ENCODE data around the gene BRINP3.

DNA sequence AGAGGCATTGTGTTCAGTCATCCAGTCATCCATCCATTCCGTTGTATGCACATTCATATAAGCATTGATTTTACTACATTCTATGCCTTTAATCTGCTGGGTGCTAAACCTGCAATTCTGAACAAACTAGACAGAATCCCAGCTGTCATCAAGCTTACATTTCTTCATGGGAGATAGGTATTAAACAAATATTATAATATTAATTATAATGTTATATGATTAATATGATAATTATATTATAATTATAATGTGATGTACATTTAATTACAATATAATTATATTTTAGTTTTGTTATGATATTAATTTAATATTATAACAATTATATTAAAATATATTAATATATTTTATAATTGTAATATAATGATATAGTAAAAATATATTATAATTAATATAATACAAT is 112.4 kb downstream of the BRINP3 start:
- no peak for TF ChIP-seq EP300 (IDR thresholded peaks at IDR 0.05; ENCODE audit: borderline replicate concordance)
- TF ChIP-seq, protein P1, sequence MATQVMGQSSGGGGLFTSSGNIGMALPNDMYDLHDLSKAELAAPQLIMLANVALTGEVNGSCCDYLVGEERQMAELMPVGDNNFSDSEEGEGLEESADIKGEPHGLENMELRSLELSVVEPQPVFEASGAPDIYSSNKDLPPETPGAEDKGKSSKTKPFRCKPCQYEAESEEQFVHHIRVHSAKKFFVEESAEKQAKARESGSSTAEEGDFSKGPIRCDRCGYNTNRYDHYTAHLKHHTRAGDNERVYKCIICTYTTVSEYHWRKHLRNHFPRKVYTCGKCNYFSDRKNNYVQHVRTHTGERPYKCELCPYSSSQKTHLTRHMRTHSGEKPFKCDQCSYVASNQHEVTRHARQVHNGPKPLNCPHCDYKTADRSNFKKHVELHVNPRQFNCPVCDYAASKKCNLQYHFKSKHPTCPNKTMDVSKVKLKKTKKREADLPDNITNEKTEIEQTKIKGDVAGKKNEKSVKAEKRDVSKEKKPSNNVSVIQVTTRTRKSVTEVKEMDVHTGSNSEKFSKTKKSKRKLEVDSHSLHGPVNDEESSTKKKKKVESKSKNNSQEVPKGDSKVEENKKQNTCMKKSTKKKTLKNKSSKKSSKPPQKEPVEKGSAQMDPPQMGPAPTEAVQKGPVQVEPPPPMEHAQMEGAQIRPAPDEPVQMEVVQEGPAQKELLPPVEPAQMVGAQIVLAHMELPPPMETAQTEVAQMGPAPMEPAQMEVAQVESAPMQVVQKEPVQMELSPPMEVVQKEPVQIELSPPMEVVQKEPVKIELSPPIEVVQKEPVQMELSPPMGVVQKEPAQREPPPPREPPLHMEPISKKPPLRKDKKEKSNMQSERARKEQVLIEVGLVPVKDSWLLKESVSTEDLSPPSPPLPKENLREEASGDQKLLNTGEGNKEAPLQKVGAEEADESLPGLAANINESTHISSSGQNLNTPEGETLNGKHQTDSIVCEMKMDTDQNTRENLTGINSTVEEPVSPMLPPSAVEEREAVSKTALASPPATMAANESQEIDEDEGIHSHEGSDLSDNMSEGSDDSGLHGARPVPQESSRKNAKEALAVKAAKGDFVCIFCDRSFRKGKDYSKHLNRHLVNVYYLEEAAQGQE (IDR thresholded peaks at IDR 0.05; ENCODE audit: low read depth) = no peak

All from Ishikawa (cell line).